HepG2 (cell line): ENCODE data around the gene NXPE3. TPM values are rescaled to one million over a fixed set of nuclear protein-coding genes. Genes with fewer than 3 reads are reported as not detected.

Experiments
- ARNTL ChIP-seq: sonication (generic); formaldehyde crosslinking; IDR thresholded peaks from 2 replicates; pipeline ENCODE4 v1.4.0; 2020; ENCODE audit warnings: mild to moderate bottlenecking, missing genetic modification reagents
- HNRNPH1 ChIP-seq: fragments of 200-400 bp; formaldehyde crosslinking; optimal IDR thresholded peaks from 2 replicates; pipeline ENCODE3; 2017; ENCODE audit warnings: mild to moderate bottlenecking, low read depth, low read length
- IRF9 ChIP-seq: sonication (generic); formaldehyde crosslinking; IDR thresholded peaks from 2 replicates; pipeline ENCODE4 v1.8.0; 2022; ENCODE audit warnings: missing genetic modification reagents, mild to moderate bottlenecking, borderline replicate concordance
- KDM2A ChIP-seq: sonication (generic); formaldehyde crosslinking; IDR thresholded peaks from 2 replicates; pipeline ENCODE4 v1.4.0; 2020; ENCODE audit warnings: low read depth, missing genetic modification reagents, borderline replicate concordance
- KMT2A ChIP-seq: sonication (generic); formaldehyde crosslinking; IDR thresholded peaks from 2 replicates; pipeline ENCODE4 v1.4.0; 2020; ENCODE audit warnings: missing genetic modification reagents
- LRRFIP1 ChIP-seq: sonication (generic); formaldehyde crosslinking; conservative IDR thresholded peaks from 2 replicates; pipeline ENCODE4 v1.4.0; 2020; ENCODE audit warnings: missing genetic modification reagents
- MEF2D ChIP-seq: sonication (generic); formaldehyde crosslinking; IDR thresholded peaks from 2 replicates; pipeline ENCODE4 v1.5.1; 2020; ENCODE audit warnings: mild to moderate bottlenecking, missing genetic modification reagents
- MXI1 ChIP-seq: IDR thresholded peaks from 3 replicates; pipeline ENCODE4 v1.6.1; 2012; ENCODE audit warnings: low read depth, low read length, inconsistent platforms, borderline replicate concordance
- POGK ChIP-seq: sonication (generic); formaldehyde crosslinking; conservative IDR thresholded peaks from 2 replicates; pipeline ENCODE4 v1.8.0; 2022; ENCODE audit warnings: mild to moderate bottlenecking, moderate library complexity, missing genetic modification reagents
- RFX5 ChIP-seq: IDR thresholded peaks from 2 replicates; pipeline ENCODE4 v1.6.1; 2011; ENCODE audit warnings: low read depth, low read length, improper control_type of control experiment
- SRF ChIP-seq: IDR thresholded peaks from 2 replicates; pipeline ENCODE4 v1.6.1; 2011; ENCODE audit warnings: mild to moderate bottlenecking, low read depth, low read length, moderate library complexity
- SRSF1 ChIP-seq: fragments of 200-400 bp; formaldehyde crosslinking; optimal IDR thresholded peaks from 2 replicates; pipeline ENCODE3; 2017; ENCODE audit warnings: mild to moderate bottlenecking, low read depth, low read length, moderate library complexity
- U2AF2 ChIP-seq: fragments of 200-400 bp; formaldehyde crosslinking; IDR thresholded peaks from 2 replicates; pipeline ENCODE4 v1.6.1; 2017; ENCODE audit warnings: low read depth, mild to moderate bottlenecking, low read length
- ZFP91 ChIP-seq: sonication (generic); formaldehyde crosslinking; IDR thresholded peaks from 2 replicates; pipeline ENCODE4 v1.9.0; 2022; ENCODE audit warnings: missing genetic modification reagents, mild to moderate bottlenecking, borderline replicate concordance
- ZNF354B ChIP-seq: sonication (generic); formaldehyde crosslinking; IDR thresholded peaks from 2 replicates; pipeline ENCODE4 v1.8.0; 2022; ENCODE audit warnings: mild to moderate bottlenecking, missing genetic modification reagents
- ZNF503 ChIP-seq: sonication (generic); formaldehyde crosslinking; IDR thresholded peaks from 2 replicates; pipeline ENCODE4 v1.4.0; 2020; ENCODE audit warnings: missing genetic modification reagents
- ZNF792 ChIP-seq: IDR thresholded peaks from 2 replicates; pipeline ENCODE4 v1.6.1; 2016
- ZSCAN22 ChIP-seq: sonication (generic); formaldehyde crosslinking; IDR thresholded peaks from 2 replicates; pipeline ENCODE4 v1.4.0; 2020; ENCODE audit warnings: mild to moderate bottlenecking, missing genetic modification reagents
- polyA plus RNA-seq, 8 experiments: library from polyadenylated mRNA; depleted of rRNA in 3 of 8; stranded (reverse) in 7 of 8; unstranded in 1 of 8; fragments of >200 nt; fragmentation: Illumina TruSeq in 4 of 8; extraction: Trizol in 4 of 8; gene quantifications; 2 replicates each; pipeline versions ENCODE4 v1.2.1 to v1.2.3, GENCODE V29; 2011 to 2016; ENCODE audit warnings: low read depth in 4 of 8, missing spikeins in 1 of 8, mixed read lengths in 1 of 8; ENCODE audit not compliant: insufficient read depth in 1 of 8
- total RNA-seq, 5 experiments: library from RNA; depleted of rRNA; stranded (reverse); fragments of >200 nt; fragmentation: Illumina TruSeq; extraction: Trizol; gene quantifications; 2 replicates each; pipeline ENCODE4 v1.2.3, GENCODE V29; 2016; ENCODE audit warnings: low read depth in 1 of 5

The NXPE3 gene
- total and polyA plus RNA-seq, 2 of the 13 experiments (the other 11 are each of a cell fraction or from before 2014, with no cell fraction given) = 3.5 to 4.7 TPM

GRCh38 chr3:101827211-101828174 is 48.5 kb downstream of the NXPE3 start (continued):
- TF ChIP-seq MXI1 = peak; percentile 42; the same call in 1 of the 3 replicates
- TF ChIP-seq KDM2A (CRISPR knock-in tag) = peak; percentile 65; the same call in 1 of the 2 replicates
- TF ChIP-seq SRSF1 = no peak
- TF ChIP-seq POGK (CRISPR knock-in tag) = no peak
- peak; percentile 77 for TF ChIP-seq KMT2A
- no peak for TF ChIP-seq RFX5
- TF ChIP-seq LRRFIP1 (CRISPR knock-in tag) = no peak
- TF ChIP-seq ZNF503 (CRISPR knock-in tag) = 0 out of 2 replicates have a peak, but pooled peaks have one; percentile 25
- no peak for TF ChIP-seq SRF
- no peak for TF ChIP-seq HNRNPH1
- TF ChIP-seq U2AF2 = no peak
- no peak for TF ChIP-seq ZSCAN22
- peak; percentile 48; the same call in 1 of the 2 replicates for TF ChIP-seq ZFP91 (CRISPR knock-in tag)
- TF ChIP-seq MEF2D (CRISPR knock-in tag) = no peak
- TF ChIP-seq ZNF354B = 0 out of 2 replicates have a peak, but pooled peaks have one; percentile 74
- TF ChIP-seq ARNTL = no peak
- no peak for TF ChIP-seq ZNF792
- TF ChIP-seq IRF9 (CRISPR knock-in tag) = 0 out of 2 replicates have a peak, but pooled peaks have one; percentile 65
